Urinary bladder (tissue), 4 donors: ENCODE measurements around the gene NLGN1. TPM values are rescaled to one million over a fixed set of nuclear protein-coding genes. Genes with fewer than 3 reads are reported as not detected.
"Not testable (repeated sequence)": the region's sequence is repeated elsewhere in the genome, so short reads cannot be mapped to it uniquely, and the experiment has no call there.

Source experiments
- DNase-seq: peaks from one replicate; pipeline ENCODE4 v3.0.0-alpha.2; 2015; ENCODE audit errors: extremely low spot score
- H3K27ac ChIP-seq: one replicate; pipeline ENCODE4 v1.5.1; 2013; ENCODE audit warnings: low read depth, mild to moderate bottlenecking, moderate library complexity
- H3K36me3 ChIP-seq: one replicate; pipeline ENCODE4 v1.6.1; 2013; ENCODE audit warnings: mild to moderate bottlenecking, moderate library complexity; ENCODE audit not compliant: insufficient read depth
- H3K4me1 ChIP-seq: one replicate; pipeline ENCODE4 v1.6.1; 2013; ENCODE audit warnings: mild to moderate bottlenecking, moderate library complexity; ENCODE audit not compliant: insufficient read depth
- H3K4me3 ChIP-seq: one replicate; pipeline ENCODE4 v1.5.1; 2013; ENCODE audit warnings: low read depth, low read length
- WGBS: extraction: QIAGEN DNeasy Blood & Tissue Kit; methylation state at CpG from one replicate; pipeline ENCODE4 v1.1.7; 2013; 5-methylcytosine and 5-hydroxymethylcytosine counted together
- polyA plus RNA-seq: library from polyadenylated mRNA; stranded (reverse); fragments of 200-250 nt; gene quantifications from one replicate; pipeline ENCODE4 v1.2.3, GENCODE V29; 2013
- total RNA-seq: library from RNA; depleted of rRNA; stranded (reverse); fragments of >200 nt; gene quantifications from one replicate; pipeline ENCODE4 v1.2.3, GENCODE V29; 2014
- donor health status: healthy with polysubstance abuse.
- donor health status: healthy.

The NLGN1 gene
- total and polyA plus RNA-seq, 2 donors, result 8.4 to 51.8 TPM

DNA sequence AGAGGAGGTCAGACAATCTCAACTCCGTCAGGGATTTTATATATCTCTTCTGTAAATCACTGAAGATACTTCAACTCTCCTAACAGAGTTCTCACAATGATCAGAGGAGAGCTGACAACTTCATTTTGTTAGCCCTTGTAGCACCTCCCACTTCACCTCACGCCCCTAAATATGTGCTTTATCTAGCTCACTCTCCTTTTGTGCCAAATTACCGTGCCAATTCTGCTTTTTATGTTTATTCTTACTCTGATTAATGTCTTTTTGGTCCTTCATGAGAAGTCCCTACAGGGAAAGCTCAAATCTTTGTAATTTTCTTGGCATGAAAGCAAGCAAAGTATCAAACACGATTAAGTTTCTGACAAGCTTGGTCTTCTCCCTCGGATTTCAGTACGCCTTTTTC lies 825.5 kb downstream of the NLGN1 start:
- no peak overlapping the region for H3K27ac ChIP-seq
- no peaks in the 10 kb centered on the region for H3K36me3 ChIP-seq
- DNase-seq, result no peak
- 35% methylated on average over 6 of the region's 6 CpGs for WGBS
- H3K4me1 ChIP-seq, result no peaks in the 10 kb centered on the region
- H3K4me3 ChIP-seq, result no peak overlapping the region

DNA sequence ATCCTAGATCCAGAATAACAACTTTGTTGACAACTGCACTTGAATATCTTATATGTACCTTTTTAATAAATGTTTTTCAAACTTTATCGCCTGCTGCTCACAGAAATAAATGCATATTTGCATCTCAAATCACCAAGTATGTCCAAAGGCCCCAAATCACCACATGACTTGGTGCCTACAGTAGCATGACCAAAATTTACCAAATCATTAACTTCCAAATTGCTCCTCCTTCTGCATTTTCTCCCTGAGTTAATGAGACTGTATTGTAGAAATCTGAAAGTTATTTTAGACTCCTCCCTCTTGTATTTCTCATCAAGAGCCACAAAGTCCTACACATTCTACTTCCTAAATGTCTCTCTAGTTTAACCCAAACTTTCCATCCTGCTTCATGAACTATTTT lies 826.1 kb downstream of the NLGN1 start:
- no peaks in the 10 kb centered on the region for H3K36me3 ChIP-seq
- H3K4me3 ChIP-seq, result no peak overlapping the region
- DNase-seq, result no peak
- WGBS, result 88% methylated on average over 1 of the region's 1 CpG
- no peak overlapping the region for H3K27ac ChIP-seq
- no peaks in the 10 kb centered on the region for H3K4me1 ChIP-seq

DNA sequence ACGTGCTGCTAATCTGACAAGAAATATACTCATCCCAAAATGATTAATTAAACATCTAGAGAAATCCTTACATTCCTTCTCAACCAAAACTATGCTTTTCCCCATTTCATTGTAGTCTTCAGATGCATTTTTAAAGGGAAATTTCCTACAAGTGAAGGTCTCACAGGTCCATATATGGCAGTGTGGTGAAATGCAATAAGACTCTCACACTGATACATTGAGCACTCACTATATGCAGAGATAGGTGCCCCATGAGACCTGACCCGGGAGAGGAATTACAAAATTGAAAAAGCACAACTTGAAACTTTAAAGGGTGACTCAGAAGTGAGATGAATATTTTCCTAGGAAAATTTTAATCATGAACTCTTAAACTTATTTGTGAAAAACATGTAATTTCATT lies 832.4 kb downstream of the NLGN1 start:
- 78% methylated on average over 2 of the region's 2 CpGs for WGBS
- H3K4me3 ChIP-seq, result no peak overlapping the region
- DNase-seq, result no peak
- H3K27ac ChIP-seq, result no peak overlapping the region
- H3K4me1 ChIP-seq, result no peaks in the 10 kb centered on the region
- H3K36me3 ChIP-seq, result no peaks in the 10 kb centered on the region

DNA sequence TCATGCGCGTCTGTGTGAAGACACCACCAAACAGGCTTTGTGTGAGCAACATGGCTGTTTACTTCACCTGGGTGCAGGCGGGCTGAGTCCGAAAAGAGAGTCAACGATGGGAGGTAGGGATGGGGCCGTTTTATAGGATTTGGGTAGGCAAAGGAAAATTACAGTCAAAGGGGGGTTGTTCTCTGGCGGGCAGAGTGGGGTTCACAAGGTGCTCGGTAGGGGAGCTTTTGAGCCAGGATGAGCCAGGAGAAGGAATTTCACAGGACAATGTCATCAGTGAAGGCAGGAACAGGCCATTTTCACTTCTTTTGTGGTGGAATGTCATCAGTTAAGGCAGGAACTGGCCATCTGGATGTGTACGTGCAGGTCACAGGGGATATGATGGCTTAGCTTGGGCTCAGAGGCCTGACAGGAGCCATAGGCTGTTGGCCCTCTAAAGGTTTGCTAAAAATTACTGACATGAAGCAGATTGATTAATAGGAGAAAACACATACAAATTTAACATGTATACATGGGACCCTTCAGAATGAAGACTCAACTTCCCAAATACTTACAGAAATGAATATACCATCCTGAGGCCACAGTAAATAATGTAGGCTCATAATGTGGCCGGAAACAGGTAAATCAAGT lies 834.6 kb downstream of the NLGN1 start:
- H3K36me3 ChIP-seq, H3K27ac ChIP-seq, H3K4me1 ChIP-seq, DNase-seq, H3K4me3 ChIP-seq: not testable (repeated sequence)
- WGBS, result 83% methylated on average over 10 of the region's 10 CpGs

DNA sequence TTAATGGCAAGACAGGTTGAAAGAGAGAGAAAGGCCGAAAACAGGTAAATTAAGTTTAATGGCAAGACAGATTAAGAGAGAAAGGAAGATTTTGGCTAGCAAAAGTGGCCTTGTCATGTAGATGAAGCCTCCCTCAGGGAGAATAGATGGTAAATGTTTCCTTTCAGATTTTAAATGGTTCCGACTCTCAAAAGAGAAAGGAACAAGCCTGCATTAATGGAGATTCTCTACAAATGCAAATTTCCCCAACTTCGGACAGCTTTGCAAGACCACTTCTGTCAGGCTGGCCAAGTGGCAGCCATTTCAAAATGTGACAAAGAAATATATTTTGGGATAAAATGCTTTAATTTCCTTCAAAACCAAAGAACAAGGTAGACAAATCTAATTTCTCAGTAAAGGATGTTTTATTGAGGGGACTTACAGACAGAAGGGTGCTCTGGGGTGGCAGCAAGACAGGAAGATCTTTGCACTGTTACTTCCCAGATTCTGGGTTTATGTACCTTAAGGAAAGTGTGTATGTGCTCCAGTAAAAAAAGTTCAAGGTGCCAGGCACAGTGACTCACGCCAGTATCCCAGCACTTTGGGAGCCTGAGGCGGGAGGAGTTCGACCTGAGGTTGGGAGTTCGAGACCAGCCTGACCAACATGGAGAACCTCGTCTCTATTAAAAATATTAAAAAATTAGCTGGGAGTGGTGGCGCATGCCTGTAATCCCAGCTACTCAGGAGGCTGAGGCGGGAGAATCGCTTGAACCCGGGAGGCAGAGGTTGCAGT lies 835.3 kb downstream of the NLGN1 start:
- WGBS, result 88% methylated on average over 12 of the region's 12 CpGs
- Histone ChIP-seq H3K36me3 (no peaks in the 10 kb centered on the region), H3K27ac (no peak overlapping the region), H3K4me3 (no peak overlapping the region), H3K4me1 (no peaks in the 10 kb centered on the region)
- no peak for DNase-seq

DNA sequence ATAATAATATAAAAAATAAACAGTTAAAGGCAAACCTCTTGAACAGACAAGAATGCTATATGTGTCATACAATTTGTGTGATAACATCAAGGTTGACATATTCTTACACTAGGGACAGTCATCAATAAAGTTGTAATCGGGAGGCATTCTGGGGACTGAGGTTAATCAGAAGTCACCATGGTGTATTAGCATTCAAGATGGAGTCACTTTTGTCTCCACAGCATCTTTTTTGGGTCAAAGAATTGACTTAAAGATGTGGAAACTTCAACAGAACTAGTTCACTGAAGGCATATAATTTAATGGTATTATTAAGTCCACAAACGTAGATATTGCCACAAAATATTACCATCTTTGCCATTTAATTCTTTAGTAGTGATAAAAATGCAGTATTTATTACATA lies 836.0 kb downstream of the NLGN1 start:
- H3K4me3 ChIP-seq, result no peak overlapping the region
- no peak for DNase-seq
- H3K4me1 ChIP-seq, result no peaks in the 10 kb centered on the region
- no peaks in the 10 kb centered on the region for H3K36me3 ChIP-seq
- WGBS, result 94% methylated on average over 2 of the region's 2 CpGs
- no peak overlapping the region for H3K27ac ChIP-seq

DNA sequence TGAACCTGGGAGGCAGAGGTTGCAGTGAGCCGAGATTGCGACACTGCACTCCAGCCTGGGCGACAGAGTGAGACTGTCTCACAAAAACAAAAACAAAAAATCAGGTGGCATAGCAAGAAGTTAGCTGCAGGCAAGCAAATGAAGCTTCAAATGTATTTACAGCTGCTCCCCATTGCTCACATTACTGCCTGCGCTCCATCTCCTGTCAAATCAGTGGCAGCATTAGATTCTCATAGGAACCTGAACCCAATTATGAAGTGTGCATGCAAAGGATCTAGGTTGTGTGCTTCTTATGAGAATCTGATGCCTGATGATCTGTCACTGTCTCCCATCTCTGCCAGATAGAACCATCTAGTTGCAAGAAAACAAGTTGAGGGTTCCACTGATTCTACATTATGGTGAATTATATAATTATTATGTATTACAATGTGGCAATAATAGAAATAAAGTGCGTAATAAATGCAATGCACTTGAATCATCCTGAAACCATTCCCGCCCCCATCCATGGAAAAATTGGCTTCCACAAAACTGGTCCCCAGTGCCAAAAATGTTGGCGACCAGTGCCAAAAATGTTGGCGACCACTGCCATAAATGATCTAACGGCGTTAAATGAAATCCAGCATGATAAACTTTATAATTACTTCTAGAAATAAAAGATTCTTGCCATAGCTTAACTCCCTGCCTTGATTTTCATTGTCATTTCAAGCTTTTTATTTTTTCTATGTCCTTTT lies 844.9 kb downstream of the NLGN1 start:
- 63% methylated on average over 10 of the region's 10 CpGs for WGBS
- no peak overlapping the region for H3K27ac ChIP-seq
- DNase-seq, result no peak
- no peaks in the 10 kb centered on the region for H3K36me3 ChIP-seq
- H3K4me3 ChIP-seq, result no peak overlapping the region
- H3K4me1 ChIP-seq, result no peaks in the 10 kb centered on the region

DNA sequence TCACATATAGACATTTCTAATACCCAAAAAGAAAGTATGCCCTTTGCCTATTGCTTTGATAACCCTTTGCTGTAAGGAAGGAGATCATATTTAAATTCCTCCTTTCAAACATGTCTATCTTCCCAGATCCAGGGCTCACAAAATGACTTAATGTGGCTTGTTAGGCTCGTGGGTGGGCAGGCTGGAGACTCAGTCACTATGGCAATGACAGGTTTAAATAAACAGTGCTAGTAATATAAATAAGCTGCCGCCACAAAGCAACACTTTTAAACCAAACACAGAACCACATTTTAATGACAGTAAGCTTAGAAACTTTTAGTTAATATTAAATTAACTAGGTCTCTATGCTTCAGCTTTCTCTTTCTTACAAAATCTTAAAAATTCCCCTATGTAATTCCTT lies 845.6 kb downstream of the NLGN1 start:
- H3K4me3 ChIP-seq, result no peak overlapping the region
- H3K4me1 ChIP-seq, result no peaks in the 10 kb centered on the region
- no peaks in the 10 kb centered on the region for H3K36me3 ChIP-seq
- H3K27ac ChIP-seq, result no peak overlapping the region
- WGBS, result 15% methylated on average over 2 of the region's 2 CpGs
- no peak for DNase-seq

DNA sequence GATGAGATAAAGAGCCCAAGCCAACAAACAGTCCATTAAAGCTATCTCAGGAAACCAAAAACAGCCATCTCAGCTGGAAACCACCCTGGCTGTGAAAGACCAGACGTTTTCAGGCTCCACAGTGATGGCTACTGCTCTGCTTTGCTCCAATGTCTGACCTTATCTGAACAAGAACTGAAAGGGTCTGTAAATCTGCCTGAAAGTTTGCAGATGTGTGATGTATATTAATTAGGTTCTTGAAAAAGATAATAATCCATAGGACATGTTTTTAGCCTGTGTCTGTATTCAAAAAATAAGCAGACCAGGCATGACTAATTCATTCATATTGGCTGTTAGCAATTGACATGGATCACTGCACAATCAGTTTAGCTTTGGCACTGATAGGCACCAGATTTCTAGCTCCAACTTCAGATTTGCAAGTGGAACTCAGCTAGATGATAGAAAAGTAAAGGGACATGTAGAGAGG lies 850.2 kb downstream of the NLGN1 start:
- H3K4me1 ChIP-seq, result no peaks in the 10 kb centered on the region
- WGBS, result 52% methylated on average over 1 of the region's 1 CpG
- no peak overlapping the region for H3K27ac ChIP-seq
- H3K36me3 ChIP-seq, result no peaks in the 10 kb centered on the region
- H3K4me3 ChIP-seq, result no peak overlapping the region
- no peak for DNase-seq

DNA sequence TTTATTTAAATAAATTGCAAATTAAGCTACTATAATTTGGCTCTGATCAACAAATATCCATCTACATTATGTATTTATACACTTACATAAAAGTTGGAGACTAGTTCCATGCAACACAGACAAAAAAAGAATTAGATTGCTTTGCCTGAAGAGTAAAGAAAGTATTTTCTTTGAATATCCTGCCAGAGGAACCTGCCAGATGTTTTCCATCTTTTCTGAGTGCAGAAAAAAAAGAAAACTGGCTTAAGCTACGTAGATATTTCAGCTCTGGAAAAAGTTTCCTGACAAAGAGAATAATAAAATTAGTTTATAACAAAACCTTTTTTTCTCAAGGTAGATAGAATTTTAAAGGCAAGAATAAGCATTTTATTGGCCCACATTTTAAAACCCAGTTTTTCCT lies 854.1 kb downstream of the NLGN1 start:
- H3K27ac ChIP-seq, result no peak overlapping the region
- 15% methylated on average over 1 of the region's 1 CpG for WGBS
- H3K36me3 ChIP-seq, result no peaks in the 10 kb centered on the region
- H3K4me1 ChIP-seq, result no peaks in the 10 kb centered on the region
- peak; percentile 62 for DNase-seq
- H3K4me3 ChIP-seq, result no peak overlapping the region

DNA sequence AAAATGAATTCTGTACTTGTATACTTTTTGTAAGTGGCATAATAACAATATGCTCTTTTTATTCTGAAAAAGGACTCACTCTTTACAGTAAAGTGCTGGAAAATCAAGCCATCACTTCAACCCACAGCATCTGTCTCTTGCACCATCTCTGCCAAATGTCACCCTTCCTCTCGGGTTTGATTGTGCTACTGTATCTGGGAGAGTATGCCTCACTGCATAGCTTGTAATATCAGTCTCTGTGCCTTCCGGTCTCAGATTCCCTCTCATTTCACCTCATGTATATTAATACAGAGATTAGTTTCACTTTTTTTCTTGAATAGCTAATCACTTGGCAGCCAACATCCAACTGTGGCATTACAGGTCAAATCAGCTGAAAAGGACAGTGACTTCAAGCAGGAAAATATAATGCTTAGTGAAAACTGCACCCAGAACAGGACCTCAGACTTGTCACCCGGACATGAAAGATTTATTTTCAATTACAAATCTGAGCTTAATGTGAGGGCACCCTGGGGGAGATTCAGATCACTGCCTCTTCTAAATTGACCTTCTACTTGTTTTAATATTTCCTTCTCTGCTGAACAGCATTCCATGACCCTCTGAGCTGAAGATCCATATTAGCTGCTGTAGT lies 855.8 kb downstream of the NLGN1 start:
- no peak overlapping the region for H3K4me3 ChIP-seq
- DNase-seq, result no peak
- no peak overlapping the region for H3K27ac ChIP-seq
- H3K36me3 ChIP-seq, result no peaks in the 10 kb centered on the region
- WGBS, result 69% methylated on average over 3 of the region's 3 CpGs
- H3K4me1 ChIP-seq, result no peaks in the 10 kb centered on the region

DNA sequence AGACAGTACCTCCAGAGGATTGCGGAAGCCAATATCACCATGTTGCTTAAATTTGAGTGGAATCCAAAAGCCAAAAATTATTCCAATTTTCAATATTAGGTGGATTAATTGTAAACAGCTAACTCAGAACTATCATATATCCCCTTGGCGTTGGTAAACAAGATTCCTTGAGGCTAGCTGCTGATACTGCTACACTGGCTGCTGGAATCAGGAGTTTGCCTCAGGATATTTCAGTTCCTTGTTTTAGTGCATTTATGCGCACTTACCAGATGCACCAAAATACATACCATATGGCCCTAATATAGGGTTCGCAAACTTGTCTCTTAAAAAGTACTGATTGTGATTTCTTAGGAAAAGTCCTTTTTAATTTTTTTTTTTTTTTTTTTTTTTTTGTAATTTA lies 856.4 kb downstream of the NLGN1 start:
- no peaks in the 10 kb centered on the region for H3K4me1 ChIP-seq
- no peak for DNase-seq
- no peak overlapping the region for H3K4me3 ChIP-seq
- no peaks in the 10 kb centered on the region for H3K36me3 ChIP-seq
- 94% methylated on average over 4 of the region's 4 CpGs for WGBS
- H3K27ac ChIP-seq, result no peak overlapping the region

DNA sequence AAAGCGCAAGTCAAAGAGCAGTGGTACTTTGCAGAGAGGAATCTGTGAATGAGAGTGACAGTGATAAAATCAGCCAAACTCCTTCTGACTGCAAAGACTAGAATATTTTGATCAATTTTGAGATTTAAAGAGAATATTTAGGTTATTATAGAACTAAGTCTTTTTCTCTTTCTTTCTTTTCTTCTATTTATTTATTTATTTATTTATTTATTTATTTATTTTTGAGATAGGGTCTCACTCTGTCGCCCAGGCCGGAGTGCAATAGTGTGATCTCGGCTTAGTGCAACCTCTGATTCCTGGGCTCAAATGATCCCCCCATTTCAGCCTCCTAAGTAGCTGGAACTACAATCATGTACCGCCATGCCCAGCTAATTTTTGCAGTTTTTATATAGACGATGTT lies 857.9 kb downstream of the NLGN1 start:
- no peak overlapping the region for H3K27ac ChIP-seq
- DNase-seq, result no peak
- no peaks in the 10 kb centered on the region for H3K4me1 ChIP-seq
- no peak overlapping the region for H3K4me3 ChIP-seq
- WGBS, result 90% methylated on average over 6 of the region's 6 CpGs
- H3K36me3 ChIP-seq, result no peaks in the 10 kb centered on the region
